ENCODE results near the gene SORCS1.

DNA sequence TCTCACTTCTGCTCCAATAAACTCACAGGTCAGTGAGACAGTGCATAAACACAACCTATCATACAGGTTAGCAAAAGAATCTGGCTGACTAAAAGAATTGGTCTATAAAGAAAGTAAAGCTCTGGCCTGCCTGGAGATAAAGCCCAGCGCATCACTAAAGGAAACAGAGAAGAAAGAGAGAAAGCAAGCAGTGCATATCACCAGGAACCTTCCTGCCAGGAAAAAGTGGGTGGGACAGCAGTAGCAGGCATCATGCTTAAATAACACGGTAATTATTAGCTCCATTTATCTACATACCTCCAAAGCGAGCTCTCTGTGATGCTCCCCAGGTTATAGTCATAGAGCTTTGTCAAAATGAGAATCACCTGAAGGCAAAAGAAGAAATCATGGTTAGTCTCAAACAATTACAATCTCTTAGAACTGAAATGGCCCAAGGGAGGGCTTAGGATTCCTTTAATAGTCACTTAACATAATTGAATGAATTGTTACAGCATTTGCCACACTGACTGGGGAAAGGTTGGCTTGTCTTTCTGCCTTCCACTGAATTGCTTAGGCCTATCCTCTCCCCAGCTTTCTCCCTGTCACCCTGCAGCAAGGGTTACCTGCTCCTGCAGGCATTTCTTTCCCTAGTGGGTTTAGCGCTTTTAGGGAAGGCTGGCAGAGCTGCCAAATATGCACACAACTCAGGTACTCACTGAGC, 208.1 kb downstream of the SORCS1 start:
- TF ChIP-seq, protein P1, sequence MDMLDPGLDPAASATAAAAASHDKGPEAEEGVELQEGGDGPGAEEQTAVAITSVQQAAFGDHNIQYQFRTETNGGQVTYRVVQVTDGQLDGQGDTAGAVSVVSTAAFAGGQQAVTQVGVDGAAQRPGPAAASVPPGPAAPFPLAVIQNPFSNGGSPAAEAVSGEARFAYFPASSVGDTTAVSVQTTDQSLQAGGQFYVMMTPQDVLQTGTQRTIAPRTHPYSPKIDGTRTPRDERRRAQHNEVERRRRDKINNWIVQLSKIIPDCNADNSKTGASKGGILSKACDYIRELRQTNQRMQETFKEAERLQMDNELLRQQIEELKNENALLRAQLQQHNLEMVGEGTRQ (IDR thresholded peaks at IDR 0.05; ENCODE audit: low read length) = no peak
- TF ChIP-seq POLR2AphosphoS5 (IDR thresholded peaks at IDR 0.05; ENCODE audit: low read depth, low read length) = no peak
- TF ChIP-seq ATF3 (IDR thresholded peaks at IDR 0.05; ENCODE audit: insufficient read depth, low read depth, low read length) = no peak
